ENCODE results near the gene RPL28.

RPL28 gene

DNA sequence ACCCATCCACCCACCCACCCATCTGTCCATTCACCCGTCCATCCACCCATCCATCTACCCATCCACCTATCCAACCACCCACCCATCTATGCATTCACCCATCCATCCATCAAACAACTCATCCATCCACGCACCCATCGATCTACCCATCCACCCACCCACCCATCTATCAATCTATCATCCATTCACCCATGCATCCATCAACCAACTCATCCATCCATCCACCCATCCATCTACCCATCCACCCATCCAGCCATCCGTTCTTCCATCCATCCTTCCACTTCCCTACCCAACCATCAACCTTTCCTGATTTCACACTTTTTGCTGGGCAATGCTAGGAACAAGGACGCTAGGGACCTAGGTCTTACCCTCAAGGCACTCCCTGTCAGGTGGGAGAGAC is 3.7 kb upstream of the RPL28 start (continued):
- TF ChIP-seq, protein P1, sequence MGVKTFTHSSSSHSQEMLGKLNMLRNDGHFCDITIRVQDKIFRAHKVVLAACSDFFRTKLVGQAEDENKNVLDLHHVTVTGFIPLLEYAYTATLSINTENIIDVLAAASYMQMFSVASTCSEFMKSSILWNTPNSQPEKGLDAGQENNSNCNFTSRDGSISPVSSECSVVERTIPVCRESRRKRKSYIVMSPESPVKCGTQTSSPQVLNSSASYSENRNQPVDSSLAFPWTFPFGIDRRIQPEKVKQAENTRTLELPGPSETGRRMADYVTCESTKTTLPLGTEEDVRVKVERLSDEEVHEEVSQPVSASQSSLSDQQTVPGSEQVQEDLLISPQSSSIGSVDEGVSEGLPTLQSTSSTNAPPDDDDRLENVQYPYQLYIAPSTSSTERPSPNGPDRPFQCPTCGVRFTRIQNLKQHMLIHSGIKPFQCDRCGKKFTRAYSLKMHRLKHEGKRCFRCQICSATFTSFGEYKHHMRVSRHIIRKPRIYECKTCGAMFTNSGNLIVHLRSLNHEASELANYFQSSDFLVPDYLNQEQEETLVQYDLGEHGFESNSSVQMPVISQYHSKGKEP (tag by site-specific recombination; IDR thresholded peaks at IDR 0.05) = no peak
- no peak for TF ChIP-seq ZNF292 (tag by site-specific recombination; IDR thresholded peaks at IDR 0.05; ENCODE audit: borderline replicate concordance, low read depth)
- TF ChIP-seq ZNF626 (tag by site-specific recombination; IDR thresholded peaks at IDR 0.05) = no peak
- TF ChIP-seq, protein P2, sequence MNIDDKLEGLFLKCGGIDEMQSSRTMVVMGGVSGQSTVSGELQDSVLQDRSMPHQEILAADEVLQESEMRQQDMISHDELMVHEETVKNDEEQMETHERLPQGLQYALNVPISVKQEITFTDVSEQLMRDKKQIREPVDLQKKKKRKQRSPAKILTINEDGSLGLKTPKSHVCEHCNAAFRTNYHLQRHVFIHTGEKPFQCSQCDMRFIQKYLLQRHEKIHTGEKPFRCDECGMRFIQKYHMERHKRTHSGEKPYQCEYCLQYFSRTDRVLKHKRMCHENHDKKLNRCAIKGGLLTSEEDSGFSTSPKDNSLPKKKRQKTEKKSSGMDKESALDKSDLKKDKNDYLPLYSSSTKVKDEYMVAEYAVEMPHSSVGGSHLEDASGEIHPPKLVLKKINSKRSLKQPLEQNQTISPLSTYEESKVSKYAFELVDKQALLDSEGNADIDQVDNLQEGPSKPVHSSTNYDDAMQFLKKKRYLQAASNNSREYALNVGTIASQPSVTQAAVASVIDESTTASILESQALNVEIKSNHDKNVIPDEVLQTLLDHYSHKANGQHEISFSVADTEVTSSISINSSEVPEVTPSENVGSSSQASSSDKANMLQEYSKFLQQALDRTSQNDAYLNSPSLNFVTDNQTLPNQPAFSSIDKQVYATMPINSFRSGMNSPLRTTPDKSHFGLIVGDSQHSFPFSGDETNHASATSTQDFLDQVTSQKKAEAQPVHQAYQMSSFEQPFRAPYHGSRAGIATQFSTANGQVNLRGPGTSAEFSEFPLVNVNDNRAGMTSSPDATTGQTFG (tag by site-specific recombination; IDR thresholded peaks at IDR 0.05; ENCODE audit: borderline replicate concordance) = 0 out of 2 replicates have a peak, but pooled peaks have one; percentile 14

DNA sequence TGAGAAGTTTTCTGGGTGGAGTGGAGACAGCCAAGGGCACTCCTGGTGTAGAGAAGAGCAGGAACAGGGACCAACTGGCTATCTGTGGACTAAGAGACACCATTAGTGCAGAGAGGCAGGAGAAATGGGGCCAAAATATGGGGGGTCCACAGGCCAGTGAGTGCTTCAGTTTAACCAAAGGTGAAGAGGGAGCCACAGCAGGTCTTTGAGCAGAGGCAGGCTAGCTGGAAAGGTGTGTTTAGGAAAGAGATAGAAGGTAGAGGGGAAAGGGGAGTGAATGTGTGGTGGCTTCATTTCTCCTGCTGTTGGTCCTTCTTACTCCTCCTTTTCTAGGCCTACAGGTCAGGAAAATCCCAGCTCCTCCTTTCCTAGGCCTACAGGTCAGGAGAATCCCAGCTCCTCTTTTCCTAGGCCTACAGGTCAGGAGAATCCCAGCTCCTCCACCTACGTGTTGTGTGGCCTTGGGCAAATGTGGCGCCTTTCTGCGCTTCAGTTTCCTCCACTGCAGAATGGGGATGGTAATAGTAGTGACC is 3.1 kb upstream of the RPL28 start:
- Histone ChIP-seq H3K4me1 (ENCODE audit: control insufficient read depth, insufficient read depth, low read length) (peaks cover 11% of the 10 kb centered on the region), H3K36me3 (ENCODE audit: control insufficient read depth in 2 of 2, insufficient read depth in 1 of 2, low read length in 2 of 2) (peaks cover 0 to 14% of the 10 kb centered on the region in 2 experiments; a peak in 1 of 3 replicates), H3K27ac (ENCODE audit: extremely low read depth, low read depth, low read length) (no peak overlapping the region), H3K4me3 (ENCODE audit: low read depth, low read length) (no peak overlapping the region), H3K9me3 (ENCODE audit: control insufficient read depth, insufficient read depth, low read depth, low read length) (no peaks in the 10 kb centered on the region)
- TF ChIP-seq ZNF16 (tag by site-specific recombination; IDR thresholded peaks at IDR 0.05; ENCODE audit: low read depth) (peak; percentile 72; the same call in 1 of the 2 replicates), ZNF555 (tag by site-specific recombination; conservative IDR thresholded peaks at IDR 0.05) (no peak), ZNF133 (tag by site-specific recombination; IDR thresholded peaks at IDR 0.05) (peak; percentile 98), ZNF394 (tag by site-specific recombination; IDR thresholded peaks at IDR 0.05; ENCODE audit: borderline replicate concordance) (peak; percentile 57; the same call in 1 of the 2 replicates), ZFP3 (tag by site-specific recombination; IDR thresholded peaks at IDR 0.05; ENCODE audit: low read depth) (no peak), ZNF324 (tag by site-specific recombination; IDR thresholded peaks at IDR 0.05) (no peak)
- TF ChIP-seq, protein P3, sequence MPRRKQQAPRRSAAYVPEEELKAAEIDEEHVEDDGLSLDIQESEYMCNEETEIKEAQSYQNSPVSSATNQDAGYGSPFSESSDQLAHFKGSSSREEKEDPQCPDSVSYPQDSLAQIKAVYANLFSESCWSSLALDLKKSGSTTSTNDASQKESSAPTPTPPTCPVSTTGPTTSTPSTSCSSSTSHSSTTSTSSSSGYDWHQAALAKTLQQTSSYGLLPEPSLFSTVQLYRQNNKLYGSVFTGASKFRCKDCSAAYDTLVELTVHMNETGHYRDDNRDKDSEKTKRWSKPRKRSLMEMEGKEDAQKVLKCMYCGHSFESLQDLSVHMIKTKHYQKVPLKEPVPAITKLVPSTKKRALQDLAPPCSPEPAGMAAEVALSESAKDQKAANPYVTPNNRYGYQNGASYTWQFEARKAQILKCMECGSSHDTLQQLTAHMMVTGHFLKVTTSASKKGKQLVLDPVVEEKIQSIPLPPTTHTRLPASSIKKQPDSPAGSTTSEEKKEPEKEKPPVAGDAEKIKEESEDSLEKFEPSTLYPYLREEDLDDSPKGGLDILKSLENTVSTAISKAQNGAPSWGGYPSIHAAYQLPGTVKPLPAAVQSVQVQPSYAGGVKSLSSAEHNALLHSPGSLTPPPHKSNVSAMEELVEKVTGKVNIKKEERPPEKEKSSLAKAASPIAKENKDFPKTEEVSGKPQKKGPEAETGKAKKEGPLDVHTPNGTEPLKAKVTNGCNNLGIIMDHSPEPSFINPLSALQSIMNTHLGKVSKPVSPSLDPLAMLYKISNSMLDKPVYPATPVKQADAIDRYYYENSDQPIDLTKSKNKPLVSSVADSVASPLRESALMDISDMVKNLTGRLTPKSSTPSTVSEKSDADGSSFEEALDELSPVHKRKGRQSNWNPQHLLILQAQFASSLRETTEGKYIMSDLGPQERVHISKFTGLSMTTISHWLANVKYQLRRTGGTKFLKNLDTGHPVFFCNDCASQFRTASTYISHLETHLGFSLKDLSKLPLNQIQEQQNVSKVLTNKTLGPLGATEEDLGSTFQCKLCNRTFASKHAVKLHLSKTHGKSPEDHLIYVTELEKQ (tag by site-specific recombination; IDR thresholded peaks at IDR 0.05; ENCODE audit: borderline replicate concordance) = no peak
- ChIA-PET POLR2A (interaction anchor here (0.6 to 2.0 kb wide), 6 partner anchors 10 to 44 kb away, joined by 3 to 15 read pairs (median 6); partner anchors contain the start of genes KMT5C and UBE2S), CTCF (interaction anchor here (0.9 to 3.2 kb wide), 2 partner anchors 80 to 91 kb away, joined by 3 to 16 read pairs; no protein-coding TSS in a partner anchor)

DNA sequence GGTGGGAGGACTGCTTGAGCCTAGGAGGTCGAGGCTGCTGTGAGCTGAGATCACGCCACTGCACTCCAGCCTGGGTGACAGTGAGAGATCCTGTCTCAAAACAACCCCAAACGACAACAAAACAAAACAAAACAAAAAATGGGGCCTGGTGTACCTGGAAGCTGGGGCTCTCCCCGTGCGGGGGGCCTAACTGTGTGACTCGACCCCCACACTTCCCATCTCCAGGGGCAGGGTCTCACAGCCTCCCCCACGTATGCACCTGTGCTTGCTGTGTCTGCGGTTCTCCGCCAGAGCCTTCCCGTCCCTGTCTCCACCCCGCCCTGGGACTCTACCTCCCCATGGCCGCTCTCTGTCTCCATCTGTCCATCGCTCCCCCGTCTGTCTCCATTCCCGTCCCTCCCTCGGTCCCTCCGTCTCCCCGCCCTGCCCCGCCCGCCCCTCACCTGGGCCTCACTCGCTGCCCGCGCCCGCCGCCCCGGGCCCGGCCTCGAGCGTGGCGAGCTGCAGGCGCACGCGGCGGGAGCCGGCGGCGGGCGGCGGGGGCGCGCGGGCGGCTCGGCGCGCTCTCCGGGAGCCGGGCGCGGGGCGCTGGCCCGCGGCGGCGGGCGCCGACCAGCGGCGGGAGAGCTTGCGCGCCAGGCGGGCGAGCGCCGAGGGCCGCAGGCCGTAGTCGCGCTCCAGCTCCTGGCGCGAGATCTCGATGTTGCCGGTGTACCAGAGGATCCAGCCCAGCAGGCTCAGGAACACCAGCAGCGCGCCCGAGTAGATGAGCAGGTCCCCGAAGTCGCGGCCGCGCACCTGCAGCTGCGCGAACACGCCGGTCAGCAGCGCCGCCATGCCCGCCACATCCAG is 2.2 kb upstream of the RPL28 start:
- Histone ChIP-seq H3K27ac (ENCODE audit: extremely low read depth, low read depth, low read length) (no peak overlapping the region; the same call in 1 of the 2 replicates), H3K9me3 (ENCODE audit: control insufficient read depth, insufficient read depth, low read depth, low read length) (no peaks in the 10 kb centered on the region), H3K4me3 (ENCODE audit: low read depth, low read length) (peak overlapping the region; percentile 25), H3K4me1 (ENCODE audit: control insufficient read depth, insufficient read depth, low read length) (peaks cover 15% of the 10 kb centered on the region), H3K36me3 (ENCODE audit: control insufficient read depth in 2 of 2, insufficient read depth in 1 of 2, low read length in 2 of 2) (peaks cover 3 to 23% of the 10 kb centered on the region in 2 experiments; a peak in 2 of 3 replicates)
- CTCF ChIA-PET = interaction anchor here (0.6 to 3.2 kb wide), 9 partner anchors 56 to 295 kb away, joined by 3 to 23 read pairs (median 4); no protein-coding TSS in a partner anchor
- POLR2A ChIA-PET = interaction anchor here (0.6 to 2.0 kb wide), 8 partner anchors 11 to 241 kb away, joined by 3 to 15 read pairs (median 4); partner anchors contain the start of genes KMT5C, UBE2S and ZNF784
- TF ChIP-seq ZBTB20 (tag by site-specific recombination; IDR thresholded peaks at IDR 0.05) = no peak
- no peak for TF ChIP-seq KLF16 (tag by site-specific recombination; IDR thresholded peaks at IDR 0.05)
- TF ChIP-seq OSR2 (tag by site-specific recombination; IDR thresholded peaks at IDR 0.05) = no peak
- no peak for TF ChIP-seq ZNF548 (tag by site-specific recombination; IDR thresholded peaks at IDR 0.05)
- no peak for TF ChIP-seq ZSCAN16 (tag by site-specific recombination; IDR thresholded peaks at IDR 0.05)
- TF ChIP-seq ZNF140 (tag by site-specific recombination; IDR thresholded peaks at IDR 0.05) = no peak
- TF ChIP-seq, protein P4, sequence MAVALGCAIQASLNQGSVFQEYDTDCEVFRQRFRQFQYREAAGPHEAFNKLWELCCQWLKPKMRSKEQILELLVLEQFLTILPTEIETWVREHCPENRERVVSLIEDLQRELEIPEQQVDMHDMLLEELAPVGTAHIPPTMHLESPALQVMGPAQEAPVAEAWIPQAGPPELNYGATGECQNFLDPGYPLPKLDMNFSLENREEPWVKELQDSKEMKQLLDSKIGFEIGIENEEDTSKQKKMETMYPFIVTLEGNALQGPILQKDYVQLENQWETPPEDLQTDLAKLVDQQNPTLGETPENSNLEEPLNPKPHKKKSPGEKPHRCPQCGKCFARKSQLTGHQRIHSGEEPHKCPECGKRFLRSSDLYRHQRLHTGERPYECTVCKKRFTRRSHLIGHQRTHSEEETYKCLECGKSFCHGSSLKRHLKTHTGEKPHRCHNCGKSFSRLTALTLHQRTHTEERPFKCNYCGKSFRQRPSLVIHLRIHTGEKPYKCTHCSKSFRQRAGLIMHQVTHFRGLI (tag by site-specific recombination; IDR thresholded peaks at IDR 0.05) = no peak
- no peak for TF ChIP-seq ZNF529 (tag by site-specific recombination; IDR thresholded peaks at IDR 0.05; ENCODE audit: insufficient replicate concordance)
- TF ChIP-seq KLF1 (tag by site-specific recombination; IDR thresholded peaks at IDR 0.05) = no peak
- TF ChIP-seq BCL11B (tag by site-specific recombination; IDR thresholded peaks at IDR 0.05; ENCODE audit: low read depth) = no peak
- no peak for TF ChIP-seq ZNF335 (tag by site-specific recombination; conservative IDR thresholded peaks at IDR 0.05)
